GM21723 (cell line): ENCODE data around the gene UNC5CL.

Experiments
- ATAC-seq: cut with Tn5 transposase; IDR thresholded peaks from one replicate; pipeline ENCODE4 v1.9.1; 2021; ENCODE audit warnings: mild to moderate bottlenecking, moderate library complexity; ENCODE audit not compliant: unreplicated experiment

Gene UNC5CL

DNA sequence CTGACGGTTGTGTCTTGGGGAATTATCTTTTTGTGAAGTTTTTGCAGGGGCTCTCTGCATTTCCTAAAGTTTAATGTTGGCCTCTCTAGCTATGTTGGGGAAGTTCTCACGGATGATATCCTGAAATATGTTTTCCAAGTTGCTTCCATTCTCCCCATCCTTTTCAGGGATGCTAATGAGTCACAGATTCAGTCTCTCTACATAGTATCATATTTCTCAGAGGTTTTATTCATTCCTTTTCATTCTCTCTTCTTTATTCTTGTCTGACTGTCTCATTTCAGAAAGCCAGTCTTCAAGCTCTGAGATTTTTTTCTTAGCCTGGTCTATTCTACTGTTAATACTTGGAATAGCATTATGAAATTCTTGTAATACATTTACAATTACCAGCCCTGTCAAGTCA lies 61.3 kb downstream of the UNC5CL start:
- no peak for ATAC-seq

DNA sequence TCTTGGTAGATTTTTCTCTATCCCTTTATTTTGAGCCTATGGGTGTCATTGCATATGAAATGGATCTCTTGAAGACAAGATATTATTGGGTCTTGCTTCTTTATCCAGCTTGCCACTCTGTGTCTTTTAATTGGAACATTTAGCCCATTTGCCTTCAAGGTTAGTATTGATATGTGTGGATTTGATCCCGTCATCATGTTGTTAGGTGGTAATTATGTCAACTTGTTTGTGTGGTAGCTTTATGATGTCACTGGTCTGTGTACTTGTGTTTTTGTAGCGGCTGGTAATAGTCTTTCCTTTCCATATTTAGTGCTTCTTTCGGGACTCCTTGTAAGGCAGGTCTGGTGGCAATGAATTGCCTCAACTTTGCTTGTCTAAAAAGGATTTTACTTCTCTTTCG lies 61.9 kb downstream of the UNC5CL start:
- ATAC-seq, result no peak
